PC-9 (cell line): ENCODE results near the gene NUP85. TPM values are rescaled to one million over a fixed set of nuclear protein-coding genes. Genes with fewer than 3 reads are reported as not detected.
"Not testable (repeated sequence)": the region's sequence is repeated elsewhere in the genome, so short reads cannot be mapped to it uniquely, and the experiment has no call there.

Experiments
- BruUV-seq: library from RNA; stranded (reverse); fragments of 400-500 nt; replicated peaks from 2 replicates; lab custom pipeline; 2021; lab: Mats Ljungman, UMichigan
- CTCF ChIA-PET: fragments of 300-600 bp; sonication (Branson Sonifier 250); formaldehyde crosslinking; loops from one replicate; lab custom pipeline; 2022; ENCODE audit warnings: antibody characterized with exemption; lab: Charles Lee
- POLR2A ChIA-PET: fragments of 300-600 bp; sonication (Branson Sonifier 250); formaldehyde crosslinking; loops from one replicate; lab custom pipeline; 2022; ENCODE audit warnings: antibody characterized with exemption; ENCODE audit not compliant: unreplicated experiment; lab: Charles Lee
- DNase-seq, 2 experiments: peaks; one replicate each; pipeline versions ENCODE4 v3.0.0 to v3.0.0-alpha.2; 2015 to 2022; ENCODE audit warnings: mixed read lengths in 1 of 2
- H2AFZ ChIP-seq: fragments of 200-600 bp; sonication (generic); 2 replicates; pipeline ENCODE4 v1.8.1; 2017; ENCODE audit warnings: antibody characterized with exemption
- H3F3A ChIP-seq: fragments of 200-600 bp; sonication (generic); 2 replicates; pipeline ENCODE4 v1.8.1; 2017; ENCODE audit warnings: antibody characterized with exemption, mild to moderate bottlenecking, low read depth; ENCODE audit not compliant: insufficient read depth
- H3K27ac ChIP-seq: fragments of 200-600 bp; sonication (generic); 2 replicates; pipeline ENCODE4 v1.6.1; 2016; ENCODE audit warnings: mixed run types
- H3K27me3 ChIP-seq: fragments of 200-600 bp; sonication (generic); 2 replicates; pipeline ENCODE4 v1.6.1; 2016; ENCODE audit warnings: low read depth, mixed run types; ENCODE audit not compliant: insufficient read depth
- H3K36me3 ChIP-seq: fragments of 200-600 bp; sonication (generic); 2 replicates; pipeline ENCODE4 v1.6.1; 2016; ENCODE audit warnings: low read depth, mixed run types
- H3K4me1 ChIP-seq: fragments of 200-600 bp; sonication (generic); replicated peaks from 2 replicates; pipeline ENCODE4 v1.6.1; 2016; ENCODE audit warnings: mixed run types; ENCODE audit not compliant: insufficient read depth
- H3K4me2 ChIP-seq: fragments of 200-600 bp; sonication (generic); 2 replicates; pipeline ENCODE4 v1.6.1; 2017; ENCODE audit warnings: mixed run types
- H3K4me3 ChIP-seq: fragments of 200-600 bp; sonication (generic); 2 replicates; pipeline ENCODE4 v1.6.1; 2016; ENCODE audit warnings: mixed run types
- H3K79me2 ChIP-seq: fragments of 200-600 bp; sonication (generic); 2 replicates; pipeline ENCODE4 v1.6.1; 2017; ENCODE audit warnings: low read depth, mixed run types
- H3K9me2 ChIP-seq: fragments of 200-600 bp; sonication (generic); 2 replicates; pipeline ENCODE4 v1.8.1; 2017; ENCODE audit warnings: mild to moderate bottlenecking; ENCODE audit not compliant: insufficient read depth
- H3K9me3 ChIP-seq: fragments of 200-600 bp; sonication (generic); 2 replicates; pipeline ENCODE4 v1.8.1; 2016; ENCODE audit warnings: low read depth; ENCODE audit not compliant: insufficient read depth
- H4K20me1 ChIP-seq: fragments of 200-600 bp; sonication (generic); 2 replicates; pipeline ENCODE4 v1.8.1; 2017; ENCODE audit not compliant: insufficient read depth
- EZH2 ChIP-seq: fragments of 200-600 bp; sonication (generic); IDR thresholded peaks from 2 replicates; pipeline ENCODE4 v1.8.0; 2017; ENCODE audit warnings: antibody characterized with exemption, low read depth
- intact Hi-C: fragments of 100-400 bp; cut with micrococcal nuclease; formaldehyde crosslinking; loops from one replicate; pipeline ENCODE4 v1.10.0; 2022; ENCODE audit not compliant: unreplicated experiment
- total RNA-seq: library from RNA; stranded (reverse); gene quantifications from 2 replicates; pipeline ENCODE4 v1.2.3, GENCODE V29; 2021
- TF ChIP-seq, protein P1 (sequence below): fragments of 200-600 bp; sonication (generic); conservative IDR thresholded peaks from 2 replicates; pipeline ENCODE4 v1.6.1; 2017; ENCODE audit warnings: mixed run types, antibody characterized with exemption, mild to moderate bottlenecking, moderate library complexity

NUP85 gene
- total RNA-seq, 1 experiment from 2014 or later, result 73.1 TPM

DNA sequence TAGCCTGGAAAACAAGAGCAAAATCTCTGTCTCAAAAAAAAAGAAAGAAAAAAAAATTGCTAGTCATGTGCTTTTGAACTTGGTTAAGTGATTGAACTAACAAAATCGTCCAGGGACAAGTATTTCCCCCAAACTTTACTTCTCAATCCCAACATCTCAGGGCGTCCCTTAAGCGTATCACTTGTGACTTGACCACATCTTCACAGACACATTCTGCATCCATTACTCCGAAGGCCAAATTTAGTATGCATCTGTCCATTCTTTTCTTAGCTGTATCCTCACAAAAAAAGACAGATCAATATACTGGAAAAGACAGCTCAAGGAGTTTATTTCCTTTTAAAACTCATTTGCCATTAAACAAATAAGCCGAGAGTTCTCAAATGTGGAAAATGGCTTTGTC is 45.3 kb upstream of the NUP85 start:
- Histone ChIP-seq H3K4me3 (no peak overlapping the region), H3K4me2 (peak overlapping the region; percentile 39), H3K27me3 (no peaks in the 10 kb centered on the region), H3F3A (peaks cover 56% of the 10 kb centered on the region), H3K79me2 (no peaks in the 10 kb centered on the region), H2AFZ (no peak overlapping the region), H4K20me1 (no peaks in the 10 kb centered on the region), H3K27ac (peak overlapping the region; percentile 85), H3K4me1 (peaks cover 38% of the 10 kb centered on the region), H3K36me3 (no peaks in the 10 kb centered on the region), H3K9me3 (no peaks in the 10 kb centered on the region), H3K9me2 (no peaks in the 10 kb centered on the region)
- no TSS peak for BruUV-seq
- ChIA-PET POLR2A (interaction anchor here (0.6 to 0.7 kb wide), 2 partner anchors 11 to 287 kb away, joined by 4 read pairs; no protein-coding TSS in a partner anchor), CTCF (interaction anchor here (1.1 kb wide), 1 partner anchor 46 kb away, joined by 3 read pairs; no protein-coding TSS in a partner anchor)
- no peak for DNase-seq
- no peak for TF ChIP-seq EZH2
- TF ChIP-seq, protein P1, sequence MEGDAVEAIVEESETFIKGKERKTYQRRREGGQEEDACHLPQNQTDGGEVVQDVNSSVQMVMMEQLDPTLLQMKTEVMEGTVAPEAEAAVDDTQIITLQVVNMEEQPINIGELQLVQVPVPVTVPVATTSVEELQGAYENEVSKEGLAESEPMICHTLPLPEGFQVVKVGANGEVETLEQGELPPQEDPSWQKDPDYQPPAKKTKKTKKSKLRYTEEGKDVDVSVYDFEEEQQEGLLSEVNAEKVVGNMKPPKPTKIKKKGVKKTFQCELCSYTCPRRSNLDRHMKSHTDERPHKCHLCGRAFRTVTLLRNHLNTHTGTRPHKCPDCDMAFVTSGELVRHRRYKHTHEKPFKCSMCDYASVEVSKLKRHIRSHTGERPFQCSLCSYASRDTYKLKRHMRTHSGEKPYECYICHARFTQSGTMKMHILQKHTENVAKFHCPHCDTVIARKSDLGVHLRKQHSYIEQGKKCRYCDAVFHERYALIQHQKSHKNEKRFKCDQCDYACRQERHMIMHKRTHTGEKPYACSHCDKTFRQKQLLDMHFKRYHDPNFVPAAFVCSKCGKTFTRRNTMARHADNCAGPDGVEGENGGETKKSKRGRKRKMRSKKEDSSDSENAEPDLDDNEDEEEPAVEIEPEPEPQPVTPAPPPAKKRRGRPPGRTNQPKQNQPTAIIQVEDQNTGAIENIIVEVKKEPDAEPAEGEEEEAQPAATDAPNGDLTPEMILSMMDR, result no peak
- intact Hi-C loops, result no loop called here

DNA sequence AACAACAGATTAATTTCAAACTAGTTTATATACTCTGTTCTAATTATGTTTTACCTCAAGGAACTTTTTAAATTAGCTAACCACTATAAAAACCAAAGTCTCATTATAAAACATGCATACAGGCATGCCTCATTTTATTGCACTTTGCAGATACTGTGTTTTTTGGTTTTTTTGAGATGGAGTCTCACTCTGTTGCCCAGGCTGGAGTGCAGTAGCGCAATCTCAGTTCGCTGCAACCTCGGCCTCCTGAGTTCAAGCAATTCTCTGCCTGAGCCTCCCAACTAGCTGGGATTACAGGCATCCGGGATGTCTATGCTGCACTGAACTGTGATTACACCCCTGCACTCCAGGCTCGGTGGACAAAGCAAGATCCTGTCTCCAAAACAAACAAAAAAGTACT is 42.4 kb upstream of the NUP85 start:
- POLR2A ChIA-PET, result interaction anchor here (0.6 kb wide), 2 partner anchors 243 to 544 kb away, joined by 4 to 5 read pairs; no protein-coding TSS in a partner anchor
- Histone ChIP-seq H3K4me2 (no peak overlapping the region), H3K36me3 (peaks cover 9% of the 10 kb centered on the region; the same call in 1 of the 2 replicates), H3K27me3 (no peaks in the 10 kb centered on the region), H3K79me2 (no peaks in the 10 kb centered on the region), H3K4me1 (peaks cover 29% of the 10 kb centered on the region), H3K27ac (no peak overlapping the region), H3K9me3 (no peaks in the 10 kb centered on the region), H4K20me1 (no peaks in the 10 kb centered on the region), H3K9me2 (no peaks in the 10 kb centered on the region), H3F3A (peaks cover 68% of the 10 kb centered on the region), H3K4me3 (no peak overlapping the region), H2AFZ (no peak overlapping the region)
- no peak for DNase-seq
- CTCF ChIA-PET, result interaction anchor here (0.6 kb wide), 1 partner anchor 9 kb away, joined by 3 read pairs; no protein-coding TSS in a partner anchor
- intact Hi-C loops, result no loop called here
- BruUV-seq, result no TSS peak
- no peak for TF ChIP-seq EZH2
- TF ChIP-seq, protein P1, result no peak

DNA sequence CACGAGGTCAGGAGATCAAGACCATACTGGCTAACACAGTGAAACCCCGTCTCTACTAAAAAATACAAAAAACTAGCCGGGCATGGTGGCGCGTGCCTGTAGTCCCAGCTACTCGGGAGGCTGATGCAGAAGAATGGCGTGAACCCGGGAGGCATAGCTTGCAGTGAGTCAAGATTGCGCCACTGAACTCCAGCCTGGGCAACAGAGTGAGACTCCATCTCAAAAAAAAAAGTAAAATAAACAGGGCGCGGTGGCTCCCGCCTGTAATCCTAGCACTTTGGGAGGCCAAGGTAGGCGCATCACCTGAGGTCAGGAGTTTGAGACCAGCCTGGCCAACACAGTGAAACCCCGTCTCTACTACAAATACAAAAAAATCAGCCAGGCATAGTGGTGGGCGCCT is 40.9 kb upstream of the NUP85 start:
- H3K9me2 ChIP-seq, BruUV-seq, H2AFZ ChIP-seq, H3K4me2 ChIP-seq, POLR2A ChIA-PET, H3K79me2 ChIP-seq, H3K4me3 ChIP-seq, H3K27me3 ChIP-seq, intact Hi-C loops, H4K20me1 ChIP-seq, DNase-seq, H3K27ac ChIP-seq, H3K9me3 ChIP-seq: not testable (repeated sequence)
- H3K36me3 ChIP-seq, result peaks cover 20% of the 10 kb centered on the region; the same call in 1 of the 2 replicates
- CTCF ChIA-PET, result interaction anchor here (0.6 to 0.7 kb wide), 2 partner anchors 42 to 80 kb away, joined by 8 to 12 read pairs; no protein-coding TSS in a partner anchor
- peaks cover 14% of the 10 kb centered on the region for H3K4me1 ChIP-seq
- H3F3A ChIP-seq, result peaks cover 63% of the 10 kb centered on the region
